ENCODE results near the gene BCR. TPM values are rescaled to one million over a fixed set of nuclear protein-coding genes. Genes with fewer than 3 reads are reported as not detected.
A peak's percentile ranks its signal among the peaks of the same experiment; 100 is the strongest.
"Not testable (repeated sequence)": the region's sequence is repeated elsewhere in the genome, so short reads cannot be mapped to it uniquely, and the experiment has no call there.

BCR gene
- total RNA-seq, 2 donors from 2014 or later, result 55.5 to 57.5 TPM

GRCh38 chr22:23287136-23288095, 107.1 kb downstream of the BCR start:
- intact Hi-C loops (cut with DNase I, micrococcal nuclease), result no loop called here
- DNase-seq, result no peak
- no peak for ATAC-seq

- no peak for ATAC-seq
- DNase-seq, result no peak
- intact Hi-C loops (cut with DNase I, micrococcal nuclease), result no loop called here
Observed at GRCh38 chr22:23288301-23289129, 108.2 kb downstream of the BCR start.

- intact Hi-C loops (cut with DNase I, micrococcal nuclease), result no loop called here
- ATAC-seq, result no peak
- DNase-seq, result no peak
Observed at GRCh38 chr22:23289130-23289503, 108.8 kb downstream of the BCR start.

- ATAC-seq, result peak; percentile 83
- peak; percentile 54 to 63 for DNase-seq
- intact Hi-C loops (cut with DNase I, micrococcal nuclease), result no loop called here
Observed at GRCh38 chr22:23289851-23290724, 109.8 kb downstream of the BCR start.

GRCh38 chr22:23291806-23292452, 111.6 kb downstream of the BCR start:
- ATAC-seq, result no peak
- intact Hi-C loops (cut with DNase I, micrococcal nuclease), result no loop called here
- no peak for DNase-seq

GRCh38 chr22:23292453-23293350, 112.4 kb downstream of the BCR start:
- DNase-seq (no peak), ATAC-seq (no peak)
- intact Hi-C loops (cut with DNase I, micrococcal nuclease), result no loop called here

GRCh38 chr22:23293720-23294119, 113.4 kb downstream of the BCR start:
- DNase-seq, result no peak
- intact Hi-C loops (cut with DNase I, micrococcal nuclease), result no loop called here
- ATAC-seq, result no peak

GRCh38 chr22:23294221-23294620, 113.9 kb downstream of the BCR start:
- DNase-seq, result no peak
- no peak for ATAC-seq
- intact Hi-C loops (cut with DNase I, micrococcal nuclease), result no loop called here

- DNase-seq (no peak), ATAC-seq (no peak)
- intact Hi-C loops (cut with DNase I, micrococcal nuclease), result no loop called here
Observed at GRCh38 chr22:23300476-23300875, 120.2 kb downstream of the BCR start.

- DNase-seq (no peak), ATAC-seq (no peak)
- intact Hi-C loops (cut with DNase I, micrococcal nuclease), result no loop called here
Observed at GRCh38 chr22:23301591-23301990, 121.3 kb downstream of the BCR start.

- peak in 1 of 2 donors; percentile 12 for DNase-seq
- intact Hi-C loops (cut with DNase I, micrococcal nuclease), result no loop called here
- no peak for ATAC-seq
Observed at GRCh38 chr22:23302171-23303002, 122.1 kb downstream of the BCR start.

- DNase-seq, result peak in 1 of 2 donors; percentile 22
- peak; percentile 16 for ATAC-seq
- intact Hi-C loops (cut with DNase I, micrococcal nuclease), result no loop called here
Observed at GRCh38 chr22:23305321-23305910, 125.1 kb downstream of the BCR start.

- intact Hi-C loops (cut with DNase I, micrococcal nuclease), result no loop called here
- peak; percentile 32 for ATAC-seq
- peak in 1 of 2 donors; percentile 62 for DNase-seq
Observed at GRCh38 chr22:23305922-23306374, 125.6 kb downstream of the BCR start.

- intact Hi-C loops (cut with DNase I, micrococcal nuclease), result no loop called here
- ATAC-seq (no peak), DNase-seq (no peak)
Observed at GRCh38 chr22:23306438-23306921, 126.2 kb downstream of the BCR start.

- intact Hi-C loops (cut with DNase I, micrococcal nuclease), result no loop called here
- no peak for ATAC-seq
- DNase-seq, result no peak
Observed at GRCh38 chr22:23306926-23307325, 126.6 kb downstream of the BCR start.

- ATAC-seq; intact Hi-C loops (cut with DNase I, micrococcal nuclease): not testable (repeated sequence)
- DNase-seq, result peak in 1 of 2 donors; percentile 9
Observed at GRCh38 chr22:23307511-23307910, 127.2 kb downstream of the BCR start.

All from left colon (tissue), 2 donors.